ENCODE measurements around the gene EPHA2.

The EPHA2 gene

GRCh38 chr1:16134066-16134801 lies 21.6 kb downstream of the EPHA2 start:
- no peak for DNase-seq

GRCh38 chr1:16133007-16133961 lies 22.6 kb downstream of the EPHA2 start:
- no peak for DNase-seq

- DNase-seq: no peak
Measured at GRCh38 chr1:16132325-16132785, 23.5 kb downstream of the EPHA2 start.

- no peak for DNase-seq
Measured at GRCh38 chr1:16131636-16132324, 24.1 kb downstream of the EPHA2 start.

GRCh38 chr1:16130827-16131226 lies 25.0 kb downstream of the EPHA2 start:
- no peak for DNase-seq

- no peak for DNase-seq
Measured at GRCh38 chr1:16129921-16130543, 25.8 kb downstream of the EPHA2 start.

GRCh38 chr1:16129316-16129715 lies 26.6 kb downstream of the EPHA2 start:
- no peak for DNase-seq

GRCh38 chr1:16128338-16128741 lies 27.5 kb downstream of the EPHA2 start:
- no peak for DNase-seq

- peak in 3 of 4 experiments; percentile 14 to 47 (median 20) for DNase-seq
Measured at GRCh38 chr1:16127676-16128337, 28.1 kb downstream of the EPHA2 start.

GRCh38 chr1:16126743-16127515 lies 28.9 kb downstream of the EPHA2 start:
- DNase-seq: no peak

GRCh38 chr1:16126160-16126559 lies 29.7 kb downstream of the EPHA2 start:
- no peak for DNase-seq

GRCh38 chr1:16125483-16125882 lies 30.4 kb downstream of the EPHA2 start:
- no peak for DNase-seq

- DNase-seq: no peak
Measured at GRCh38 chr1:16125088-16125470, 30.8 kb downstream of the EPHA2 start.

- DNase-seq: no peak
Measured at GRCh38 chr1:16124377-16125087, 31.3 kb downstream of the EPHA2 start.

- DNase-seq: peak; percentile 84 to 91 (median 90)
Measured at GRCh38 chr1:16122916-16123315, 33.0 kb downstream of the EPHA2 start.

- DNase-seq: no peak
Measured at GRCh38 chr1:16122350-16122881, 33.5 kb downstream of the EPHA2 start.

- DNase-seq: no peak
Measured at GRCh38 chr1:16120940-16121410, 34.9 kb downstream of the EPHA2 start.

GRCh38 chr1:16120407-16120806 lies 35.5 kb downstream of the EPHA2 start:
- DNase-seq: no peak

- DNase-seq: no peak
Measured at GRCh38 chr1:16119926-16120325, 35.9 kb downstream of the EPHA2 start.

GRCh38 chr1:16119504-16119903 lies 36.4 kb downstream of the EPHA2 start:
- no peak for DNase-seq

Data from suppressor macrophage (primary cell).